ENCODE results near the gene C16orf90. TPM values are rescaled to one million over a fixed set of nuclear protein-coding genes. Genes with fewer than 3 reads are reported as not detected.
"Not testable (repeated sequence)": the region's sequence is repeated elsewhere in the genome, so short reads cannot be mapped to it uniquely, and the experiment has no call there.

Gene C16orf90
- total RNA-seq, 1 donor from 2014 or later, result not detected

DNA sequence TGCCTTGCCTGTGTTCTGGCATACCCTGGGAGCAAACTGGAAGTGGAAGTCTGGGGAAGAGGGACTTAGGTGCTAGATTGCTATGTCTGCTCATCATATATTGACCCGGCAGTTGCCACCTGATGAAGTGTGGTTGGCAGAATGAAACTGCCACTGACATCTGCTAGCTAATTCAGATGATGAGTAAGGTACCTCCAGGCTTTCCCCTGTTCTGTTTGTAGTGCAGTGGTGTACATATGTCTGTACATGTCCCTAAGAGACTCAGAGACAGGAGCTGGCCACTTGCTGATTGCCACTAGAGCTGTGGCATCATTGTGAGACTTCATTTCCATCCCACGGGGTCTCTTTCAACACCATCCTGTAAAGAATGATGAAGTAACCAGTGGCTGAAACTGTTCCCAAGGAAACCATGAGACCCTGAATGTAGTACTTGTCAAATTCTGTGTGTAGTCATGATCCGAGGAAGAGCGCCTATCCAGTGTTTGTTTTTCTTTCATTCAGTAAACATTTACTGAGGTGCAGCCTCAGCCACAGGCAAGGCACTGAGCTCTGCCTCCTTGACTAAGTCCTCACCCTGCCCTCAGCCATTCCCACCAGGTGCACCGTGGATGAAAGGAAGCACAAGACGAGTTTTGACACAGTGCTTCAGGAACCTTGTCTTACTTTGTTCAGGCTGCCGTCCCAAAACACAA lies 18.7 kb upstream of the C16orf90 start:
- no peak for DNase-seq (ENCODE audit: low read depth in 2 of 2)

DNA sequence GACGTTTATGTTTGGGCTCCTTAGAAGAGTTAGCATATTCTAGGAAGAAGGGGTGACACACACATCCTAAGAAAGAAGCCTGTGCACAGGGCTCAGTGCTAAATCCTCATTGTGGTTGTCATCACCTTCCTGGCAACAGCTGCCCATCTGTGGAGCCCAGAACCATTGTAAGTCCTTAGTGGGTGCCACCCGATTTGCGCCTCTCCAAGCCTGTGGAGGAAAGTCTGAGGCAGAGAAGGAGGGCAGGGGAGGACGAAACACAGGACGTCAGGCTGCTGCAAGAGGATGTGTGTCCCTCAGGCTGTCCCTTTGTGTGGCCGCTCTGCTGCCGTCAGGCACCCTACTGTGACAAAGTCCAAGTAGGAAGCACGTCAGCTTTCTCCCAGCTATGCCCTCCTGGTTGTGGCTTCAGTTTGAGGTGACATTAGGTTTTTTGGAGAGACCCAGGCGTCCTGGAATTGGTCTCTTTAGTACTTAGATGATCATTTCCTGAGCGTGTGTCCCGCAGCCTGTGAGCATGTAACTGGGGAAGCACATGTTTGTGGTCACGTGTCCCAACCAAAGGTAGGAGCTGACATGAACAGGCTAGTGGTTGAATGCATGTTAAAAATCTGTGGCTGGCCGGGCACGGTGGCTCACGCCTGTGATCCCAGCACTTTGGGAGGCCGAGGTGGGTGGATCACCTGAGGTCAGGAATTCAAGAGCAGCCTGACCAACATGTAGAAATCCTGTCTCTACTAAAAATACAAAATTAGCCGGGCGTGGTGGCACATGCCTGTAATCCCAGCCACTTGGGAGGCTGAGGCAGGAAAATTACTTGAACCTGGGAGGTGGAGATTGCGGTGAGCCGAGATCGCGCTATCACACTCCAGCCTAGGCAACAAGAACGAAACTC lies 16.2 kb upstream of the C16orf90 start:
- no peak for DNase-seq (ENCODE audit: low read depth in 2 of 2)

DNA sequence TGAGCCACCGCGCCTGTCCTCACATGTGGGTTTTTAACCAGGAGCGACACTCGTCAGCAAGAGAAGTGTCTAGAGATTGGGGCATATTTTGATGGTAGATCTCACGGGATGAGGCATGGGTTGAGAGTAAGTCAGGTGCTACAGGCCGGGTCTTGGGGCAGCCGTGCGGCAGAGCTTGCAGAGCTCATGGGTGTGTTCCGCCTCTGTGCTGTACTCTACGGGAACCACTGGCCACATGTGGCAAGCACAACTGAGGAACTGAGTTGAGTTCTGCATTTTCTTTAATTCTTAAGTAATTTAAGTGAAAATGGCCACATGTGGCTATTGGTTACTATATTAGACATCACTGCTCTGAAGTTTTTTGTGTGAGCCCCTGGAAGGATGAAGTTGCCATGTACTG lies 15.1 kb upstream of the C16orf90 start:
- no peak for DNase-seq (ENCODE audit: low read depth in 2 of 2)

DNA sequence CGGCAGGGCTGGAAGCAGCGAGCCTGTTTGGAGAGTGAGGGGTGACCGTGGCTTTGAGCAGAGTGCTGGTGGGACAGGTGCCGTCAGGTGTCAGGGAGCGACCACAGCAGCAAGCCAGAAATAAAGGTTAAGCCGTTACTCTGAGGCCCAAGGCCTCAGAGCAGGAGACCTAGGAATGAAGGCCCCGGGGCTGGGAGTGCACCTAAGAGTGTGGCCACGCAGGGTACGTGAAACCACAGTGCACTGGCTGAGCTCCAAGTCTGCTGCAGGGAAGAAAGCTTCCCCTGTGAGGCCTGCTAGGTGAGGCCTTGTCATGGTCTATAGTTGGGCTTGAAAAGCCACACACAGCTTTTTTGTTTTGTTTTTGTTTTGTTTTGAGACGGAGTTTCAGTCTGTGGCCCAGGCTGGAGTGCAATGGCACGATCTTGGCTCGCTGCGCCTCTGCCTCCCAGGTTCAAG lies 14.2 kb upstream of the C16orf90 start:
- no peak for DNase-seq (ENCODE audit: low read depth in 2 of 2)

DNA sequence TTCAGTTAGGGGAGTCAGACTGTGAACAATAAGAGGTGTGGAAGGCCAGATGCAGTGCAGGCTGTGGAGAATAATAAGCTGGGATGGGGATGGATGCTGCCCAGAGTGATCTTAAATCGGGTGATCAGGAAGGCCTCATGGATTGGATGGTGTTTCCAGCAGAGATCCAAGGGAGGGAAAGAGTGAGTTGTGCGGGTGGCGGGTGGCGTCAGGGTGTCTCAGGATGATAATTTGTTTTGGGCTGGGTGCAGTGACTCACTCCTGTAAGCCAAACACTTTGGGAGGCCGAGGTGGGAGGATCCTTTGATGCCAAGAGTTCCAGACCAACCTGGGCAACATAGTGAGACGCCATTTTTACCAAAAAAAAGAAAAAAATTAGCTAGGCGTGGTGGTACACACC lies 13.4 kb upstream of the C16orf90 start:
- no peak for DNase-seq (ENCODE audit: low read depth in 2 of 2)

DNA sequence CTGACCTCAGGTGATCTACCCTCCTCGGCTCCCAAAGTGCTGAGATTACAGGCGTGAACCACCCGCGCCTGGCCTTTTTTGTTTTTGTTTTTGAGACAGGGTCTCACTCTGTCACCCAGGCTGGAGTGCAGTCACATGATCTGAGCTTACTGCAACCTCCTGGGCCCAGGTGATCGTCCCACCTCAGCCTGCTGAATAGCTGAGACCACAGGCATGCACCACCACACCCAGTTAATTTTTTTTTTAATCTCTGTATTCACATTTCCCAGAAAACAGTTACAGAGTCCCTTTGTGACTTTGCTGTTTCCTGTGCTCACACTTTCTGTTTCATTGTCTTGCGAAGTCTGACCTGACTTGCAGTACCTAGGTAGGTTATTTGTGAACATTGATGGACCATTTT lies 8.2 kb upstream of the C16orf90 start:
- peak in 1 of 2 donors; percentile 43 for DNase-seq (ENCODE audit: low read depth in 2 of 2)

DNA sequence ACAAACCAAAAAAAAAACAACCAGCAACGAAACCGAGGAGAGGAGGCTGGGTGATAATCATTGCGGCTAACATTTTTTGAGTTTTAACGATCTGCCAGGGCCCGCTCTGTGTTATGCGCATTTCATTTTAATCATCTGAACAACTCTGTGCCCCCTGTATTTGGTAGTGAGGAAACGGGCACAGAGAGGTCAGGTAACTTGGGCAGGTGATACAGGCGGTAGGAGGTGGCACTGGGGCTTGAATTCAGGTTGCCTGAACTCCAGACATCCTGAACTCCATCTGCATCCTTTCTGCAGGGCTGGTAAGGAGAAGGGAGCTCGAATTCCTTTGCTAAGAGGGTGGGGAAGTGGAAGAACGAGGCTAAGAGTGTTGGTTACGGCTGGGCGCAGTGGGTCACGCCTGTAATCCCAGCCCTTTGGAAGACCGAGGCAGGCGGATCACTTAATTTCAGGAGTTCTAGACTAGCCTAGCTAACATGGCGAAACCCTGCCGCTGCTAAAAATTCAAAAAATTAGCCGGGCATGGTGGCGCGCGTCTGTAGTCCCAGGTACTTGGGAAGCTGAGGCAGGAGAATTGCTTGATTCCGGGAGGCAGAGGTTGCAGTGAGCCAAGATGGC lies 6.6 kb upstream of the C16orf90 start:
- DNase-seq (ENCODE audit: low read depth in 2 of 2), result no peak

DNA sequence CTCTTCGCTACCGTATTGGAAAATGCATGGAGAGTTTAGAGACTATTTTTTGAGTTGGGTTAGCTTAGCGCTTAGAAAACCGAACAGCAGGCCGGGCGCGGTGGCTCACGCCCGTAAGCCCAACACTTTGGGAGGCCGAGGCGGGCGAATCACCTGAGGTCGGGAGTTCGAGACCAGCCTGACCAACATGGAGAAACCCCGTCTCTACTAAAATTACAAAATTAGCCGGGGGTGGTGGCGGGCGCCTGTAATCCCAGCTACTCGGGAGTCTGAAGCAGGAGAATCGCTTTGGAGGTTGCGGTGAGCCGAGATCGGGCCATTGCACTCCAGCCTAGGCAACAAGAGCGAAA lies 6.1 kb upstream of the C16orf90 start:
- DNase-seq (ENCODE audit: low read depth in 2 of 2), result not testable (repeated sequence)

DNA sequence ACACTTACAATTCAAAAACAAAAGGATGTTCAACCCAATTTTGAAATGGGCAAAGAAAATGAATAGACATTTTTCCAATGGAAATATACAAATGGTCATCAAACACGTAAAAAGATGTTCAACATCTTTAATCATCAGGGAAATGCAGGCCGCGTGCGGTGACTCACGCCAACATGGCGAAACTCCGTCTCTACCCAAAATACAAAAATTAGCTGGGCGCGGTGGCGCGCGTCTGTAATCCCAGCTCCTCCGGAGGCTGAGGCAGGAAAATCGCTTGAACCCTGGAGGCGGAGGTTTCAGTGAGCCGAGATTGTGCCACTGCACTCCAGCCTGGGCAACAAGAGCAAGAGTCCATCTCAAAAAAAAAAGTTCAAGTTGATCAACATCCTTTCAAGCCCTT lies 3.7 kb upstream of the C16orf90 start:
- no peak for DNase-seq (ENCODE audit: low read depth in 2 of 2)

DNA sequence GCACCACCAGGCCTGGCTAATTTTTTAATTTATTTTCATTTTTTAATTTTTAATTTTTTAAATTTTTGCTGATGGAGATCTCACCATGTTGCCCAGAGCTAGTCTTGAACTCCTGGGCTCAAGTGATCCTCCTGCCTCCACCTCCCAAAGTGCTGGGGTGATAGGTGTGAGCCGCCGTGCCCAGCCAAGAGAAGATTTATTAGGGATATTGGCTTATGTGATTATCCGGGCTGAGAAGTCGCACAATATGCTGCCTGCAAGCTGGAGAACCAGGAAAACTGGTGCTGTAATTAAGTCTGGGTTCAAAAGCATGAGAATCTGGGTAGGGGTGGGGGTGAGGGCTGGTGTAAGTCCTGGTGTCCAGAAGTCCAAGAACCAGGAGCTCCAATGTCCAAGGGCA lies 2.5 kb upstream of the C16orf90 start:
- no peak for DNase-seq (ENCODE audit: low read depth in 2 of 2)

DNA sequence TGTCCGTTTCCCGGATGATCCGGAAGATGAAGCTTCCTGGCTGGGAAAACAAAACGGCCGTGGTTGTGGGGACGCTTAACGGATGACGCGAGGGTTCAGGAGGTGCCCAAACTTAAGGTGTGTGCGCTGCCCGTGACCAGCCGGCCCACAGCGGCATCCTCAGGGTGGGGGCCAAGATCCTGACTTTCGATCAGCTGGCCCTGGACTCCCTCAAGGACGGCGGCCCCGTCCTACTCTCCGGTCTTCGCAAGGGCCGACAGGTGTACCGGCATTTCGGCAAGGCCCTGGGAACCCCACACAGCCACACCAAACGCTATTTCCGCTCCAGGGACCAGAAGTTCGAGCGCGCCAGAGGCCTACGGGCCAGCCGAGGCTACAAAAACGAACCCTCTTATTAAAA lies 1.1 kb upstream of the C16orf90 start:
- DNase-seq (ENCODE audit: low read depth in 2 of 2), result no peak

DNA sequence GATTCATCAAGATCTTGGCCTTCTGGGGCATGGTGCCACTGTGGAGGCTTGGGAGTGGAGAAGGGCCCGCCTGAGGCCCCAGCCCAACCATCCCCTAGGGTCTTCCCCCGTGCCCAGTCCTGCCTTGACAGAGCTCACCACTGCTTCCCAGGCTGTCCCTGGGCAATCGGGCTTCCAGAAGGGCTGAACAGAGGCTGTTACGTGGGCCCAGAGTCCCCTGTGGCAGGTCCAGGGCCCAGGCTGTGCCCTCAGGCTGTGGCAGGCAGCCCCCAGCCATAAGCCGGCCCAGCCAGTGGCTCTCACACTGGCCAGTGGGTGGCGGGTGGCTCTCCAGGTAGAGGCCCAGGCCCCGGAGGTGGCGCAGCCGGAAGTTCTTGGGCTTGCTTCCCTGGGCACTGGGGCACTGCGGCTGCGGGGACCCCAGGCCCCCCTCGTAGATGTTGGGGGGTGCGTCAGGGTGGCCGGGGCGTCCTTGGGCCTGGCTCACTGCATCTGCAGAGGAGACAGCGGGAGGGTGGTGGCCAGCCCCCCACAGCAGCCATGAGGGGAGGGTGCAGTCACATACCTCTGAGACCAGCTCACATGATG lies 809 bp downstream of the C16orf90 start:
- DNase-seq (ENCODE audit: low read depth in 2 of 2), result no peak

DNA sequence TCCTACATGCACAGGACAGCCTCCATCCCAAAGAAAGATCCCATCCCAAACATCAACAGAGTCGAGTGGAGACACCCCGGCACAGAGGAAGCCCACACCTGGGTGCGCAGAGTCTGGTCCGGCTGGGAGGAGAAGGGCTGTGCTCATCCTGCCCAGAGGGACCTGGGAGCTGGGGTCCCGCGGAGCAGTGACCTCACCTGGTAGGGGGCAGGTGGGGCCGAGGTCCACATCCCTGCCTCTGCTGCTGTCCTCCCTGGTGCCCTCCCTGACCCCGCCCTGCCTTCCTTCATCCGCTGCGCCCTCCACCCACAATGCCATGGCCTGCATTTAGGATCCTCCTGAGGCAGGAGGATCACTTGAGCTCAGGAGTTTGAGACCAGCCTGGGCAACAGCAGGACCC lies 2.9 kb downstream of the C16orf90 start:
- DNase-seq (ENCODE audit: low read depth in 2 of 2), result no peak

DNA sequence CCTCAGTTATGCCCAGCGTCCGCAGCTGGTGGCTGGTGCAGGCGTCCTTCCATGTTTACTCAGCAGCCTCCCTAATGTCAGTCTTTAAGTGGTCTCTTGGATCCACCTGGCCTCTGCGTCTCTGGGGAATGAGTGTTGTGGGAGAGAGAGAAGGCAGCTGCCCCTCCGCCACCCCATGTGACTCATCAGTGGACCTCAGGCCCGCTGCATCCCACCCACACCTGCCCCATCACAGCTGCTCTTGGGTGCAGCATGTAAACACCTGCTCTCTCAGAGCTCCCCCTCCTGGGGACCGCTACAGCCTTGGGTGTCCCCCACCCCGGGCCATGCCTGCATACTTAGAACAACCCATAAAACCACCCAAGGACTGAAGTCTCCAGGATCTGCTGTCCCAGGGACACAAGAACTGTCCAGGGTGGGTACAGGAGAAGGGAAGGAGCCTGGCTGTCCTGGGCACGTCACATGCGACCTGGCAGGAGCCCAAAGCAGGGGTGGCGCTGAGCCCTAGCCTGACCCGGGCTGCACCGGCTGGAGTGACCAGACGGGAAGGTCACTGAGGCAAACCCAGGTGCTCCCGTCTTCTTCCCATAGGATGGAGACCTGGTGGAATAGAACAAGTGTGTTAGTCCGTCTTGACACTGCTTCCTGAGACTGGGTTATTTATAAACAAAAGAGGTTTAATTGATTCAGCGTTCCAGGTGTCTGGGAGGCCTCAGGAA lies 4.2 kb downstream of the C16orf90 start:
- no peak for DNase-seq (ENCODE audit: low read depth in 2 of 2)

DNA sequence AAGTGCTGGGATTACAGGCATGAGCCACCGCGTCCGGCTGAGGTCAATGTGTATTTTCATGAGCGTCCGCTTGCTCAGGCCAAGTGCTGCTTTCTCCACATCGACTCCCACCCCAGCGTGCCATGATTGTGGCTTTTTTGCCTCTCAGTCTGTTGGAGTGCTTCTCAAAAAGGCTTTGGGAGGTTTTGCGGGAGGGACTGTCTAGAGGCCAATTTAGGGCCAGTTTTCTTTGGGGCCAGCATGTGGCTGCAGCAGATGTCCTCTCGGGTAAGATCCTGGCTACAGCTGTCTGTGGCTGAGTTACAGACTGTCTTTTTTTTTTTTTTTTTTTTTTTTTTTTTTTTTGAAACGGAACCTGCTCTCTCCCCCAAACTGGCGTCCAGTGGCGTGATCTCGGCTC lies 6.5 kb downstream of the C16orf90 start:
- DNase-seq (ENCODE audit: low read depth in 2 of 2), result no peak

DNA sequence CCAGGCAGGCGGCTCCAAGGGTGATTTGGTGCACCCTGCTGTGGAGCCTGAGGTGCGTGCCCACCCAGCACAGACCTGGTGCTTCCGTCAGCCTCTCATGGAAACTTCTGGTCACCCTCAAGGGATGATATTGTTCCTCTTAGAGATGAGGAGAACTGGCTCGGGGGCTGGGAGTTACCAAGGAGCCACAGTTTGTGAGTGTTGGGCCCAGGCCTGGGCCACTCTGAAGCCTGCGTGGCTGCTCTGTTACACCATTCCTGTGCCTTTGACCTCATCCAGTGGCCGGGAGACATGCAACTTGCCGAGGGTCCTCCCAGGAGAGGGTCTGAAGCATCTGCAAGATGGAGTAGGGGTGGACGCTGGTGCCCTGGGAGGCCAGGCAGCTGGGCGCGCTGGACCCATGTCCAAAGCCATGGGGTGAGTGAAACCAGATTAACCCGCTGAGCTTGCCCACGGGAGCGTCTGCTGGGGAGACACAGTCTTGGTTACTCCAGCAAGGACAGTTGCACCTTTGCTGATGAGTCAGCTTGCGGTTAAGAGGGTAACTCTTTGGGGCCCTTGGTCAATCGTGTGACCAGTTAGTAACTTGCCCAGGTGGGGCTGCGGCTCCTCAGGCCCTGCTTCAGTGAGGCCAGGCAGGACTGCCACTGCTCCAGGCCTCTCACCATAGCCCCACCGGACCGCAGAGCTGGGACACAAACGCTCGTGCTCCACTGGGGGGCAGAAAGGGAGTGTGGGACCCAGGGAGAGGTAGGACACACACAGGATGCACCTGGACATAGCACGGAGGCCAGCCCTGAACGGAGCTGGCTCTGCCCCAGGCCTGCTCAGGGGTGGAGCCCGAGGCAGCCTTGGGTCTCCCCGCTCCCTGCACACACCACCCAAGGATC lies 7.5 kb downstream of the C16orf90 start:
- DNase-seq (ENCODE audit: low read depth in 2 of 2), result peak; percentile 13 to 63

DNA sequence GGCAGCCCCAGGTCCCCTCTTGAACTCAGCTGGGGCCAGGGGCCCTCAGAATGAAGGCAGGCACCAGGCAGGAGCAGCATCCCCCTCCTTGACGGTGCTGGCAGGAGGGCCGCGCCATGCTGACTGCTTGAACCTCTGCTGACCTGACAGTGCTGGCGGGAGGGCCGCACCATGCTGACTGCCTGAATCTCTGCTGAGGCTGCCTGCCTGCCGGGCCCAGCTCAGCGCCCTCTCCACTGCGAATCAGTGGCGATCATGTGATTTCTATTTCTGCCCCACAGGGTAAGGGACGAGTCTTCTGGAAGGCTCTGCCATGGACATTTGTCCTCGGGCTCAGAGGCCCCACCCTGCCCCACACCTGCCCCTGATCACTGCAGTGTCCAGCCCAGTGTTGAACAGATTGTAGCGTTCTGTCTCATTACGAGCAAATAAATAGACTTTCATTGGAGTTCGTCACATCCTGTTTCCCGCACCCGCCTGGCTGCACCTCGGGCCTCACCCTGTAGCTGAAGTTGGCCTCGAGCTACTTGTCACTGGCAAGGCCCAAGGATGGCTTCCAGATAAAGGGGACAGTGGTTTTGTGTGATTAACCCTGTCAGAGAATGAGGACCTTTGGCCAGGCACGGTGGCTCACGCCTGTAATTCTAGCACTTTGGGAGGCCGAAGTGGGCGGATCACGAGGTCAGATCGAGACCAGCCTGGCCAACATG lies 8.6 kb downstream of the C16orf90 start:
- DNase-seq (ENCODE audit: low read depth in 2 of 2), result no peak

DNA sequence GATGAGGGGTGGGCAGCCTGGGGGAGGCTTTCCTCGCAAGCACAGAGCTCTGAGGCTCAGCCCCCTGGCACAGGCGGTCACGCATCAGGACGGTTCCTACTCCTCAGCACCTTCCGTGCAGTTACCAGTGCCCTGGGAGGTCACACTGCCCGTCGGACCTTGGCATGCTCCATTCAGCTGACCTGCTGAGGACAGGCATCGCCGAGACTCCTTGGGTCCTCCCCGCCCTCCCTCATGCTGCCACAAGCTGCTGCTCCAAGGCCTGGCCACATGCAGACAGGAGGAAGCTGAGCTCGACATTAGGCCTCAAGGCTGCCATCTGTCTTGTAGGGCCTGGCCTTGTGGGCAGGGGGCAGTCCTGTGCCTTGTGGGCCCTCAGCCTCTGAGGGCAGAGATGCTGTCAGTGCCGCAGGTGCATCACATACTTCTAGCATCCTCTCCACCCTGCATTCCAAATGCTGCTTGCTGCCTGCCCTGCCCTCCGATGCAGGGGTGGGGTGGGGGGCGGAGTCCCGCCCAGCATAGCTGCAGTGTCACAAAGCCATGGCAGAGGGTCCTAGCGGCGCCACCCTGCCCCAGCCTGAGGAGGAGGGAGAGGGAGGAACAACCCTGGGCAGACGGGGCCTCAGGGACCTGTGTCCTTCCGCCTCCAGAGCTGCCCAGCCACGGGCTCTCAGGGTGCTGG lies 9.3 kb downstream of the C16orf90 start:
- DNase-seq (ENCODE audit: low read depth in 2 of 2), result no peak

DNA sequence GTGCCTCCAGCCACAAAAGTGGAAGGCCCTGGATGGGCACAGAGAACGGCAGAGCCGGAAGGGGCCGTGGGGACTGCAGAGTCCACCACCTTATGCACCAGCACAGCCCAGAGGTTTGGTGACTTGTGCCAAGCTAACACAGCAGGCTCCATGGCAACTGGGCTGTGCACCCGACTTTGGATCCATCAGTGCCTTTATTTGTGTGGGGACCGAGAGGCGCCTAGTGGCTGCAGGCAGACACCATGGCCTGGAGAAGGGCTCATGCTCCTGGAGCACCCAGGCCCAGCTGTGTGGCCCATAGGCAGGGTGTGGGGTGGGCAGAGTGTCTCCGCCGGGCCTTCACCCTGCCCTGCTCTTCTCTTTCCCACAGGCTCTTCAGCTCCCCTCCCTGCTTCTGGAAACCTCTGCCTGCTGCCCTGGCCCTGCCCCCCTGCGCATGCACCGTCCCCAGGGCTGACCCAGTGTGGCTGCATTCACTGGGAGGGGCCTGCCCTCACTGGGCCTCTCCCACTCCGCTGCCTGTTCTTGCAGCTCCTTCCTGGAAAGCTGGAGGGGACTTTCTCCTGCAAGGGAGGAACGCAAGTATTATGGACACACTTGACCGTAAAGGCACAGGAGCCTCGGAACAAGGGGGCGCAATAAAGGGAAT lies 10.1 kb downstream of the C16orf90 start:
- DNase-seq (ENCODE audit: low read depth in 2 of 2), result no peak

Measured in lung microvascular endothelial cell (primary cell).